G401.6 (cell line): ENCODE data around the gene HERC4.
"Not testable (repeated sequence)": the region's sequence is repeated elsewhere in the genome, so short reads cannot be mapped to it uniquely, and the experiment has no call there.

ENCODE experiments used
- FAIRE-seq: peaks from 2 replicates; lab custom pipeline; 2012; peaks lifted over from hg19 to GRCh38; lab: Jason Lieb, UNC

The HERC4 gene

DNA sequence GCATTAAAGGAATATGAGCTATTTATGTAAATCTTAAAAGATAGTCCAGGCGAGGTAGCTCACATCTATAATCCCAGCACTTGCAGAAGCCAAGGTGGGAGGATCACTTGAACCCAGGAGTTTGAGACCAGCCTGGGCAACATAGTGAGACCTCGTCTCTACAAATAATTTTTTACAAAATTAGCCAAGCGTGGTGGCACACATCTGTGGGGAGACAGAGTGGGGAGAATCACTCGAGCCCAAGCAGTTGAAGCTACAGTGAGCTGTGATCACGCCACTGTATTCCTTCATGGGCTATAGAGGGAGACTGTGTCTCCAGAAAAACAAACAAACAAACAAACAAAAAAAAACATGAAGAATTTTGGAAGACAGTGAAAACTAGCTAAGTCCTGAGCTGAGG, 28.4 kb downstream of the HERC4 start:
- FAIRE-seq: no peak

DNA sequence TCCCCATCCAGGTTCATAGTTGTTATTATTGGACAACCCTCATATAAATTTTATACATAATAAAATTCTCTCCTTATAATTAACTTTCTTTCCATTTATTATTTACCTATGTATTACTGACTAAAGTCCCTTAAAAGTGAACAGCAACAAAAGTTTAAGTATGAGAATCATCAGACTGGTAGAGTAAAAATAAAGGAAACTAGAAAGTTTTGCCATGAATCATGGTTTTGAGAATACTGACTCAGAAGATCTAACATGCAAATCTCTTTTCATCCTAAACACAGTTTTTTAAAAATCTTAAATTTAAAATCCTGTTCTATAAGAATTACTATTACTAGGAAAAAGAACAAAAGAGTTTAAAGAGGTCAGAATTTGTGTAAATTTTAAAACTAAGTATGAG, 32.1 kb downstream of the HERC4 start:
- FAIRE-seq: peak; percentile 8

DNA sequence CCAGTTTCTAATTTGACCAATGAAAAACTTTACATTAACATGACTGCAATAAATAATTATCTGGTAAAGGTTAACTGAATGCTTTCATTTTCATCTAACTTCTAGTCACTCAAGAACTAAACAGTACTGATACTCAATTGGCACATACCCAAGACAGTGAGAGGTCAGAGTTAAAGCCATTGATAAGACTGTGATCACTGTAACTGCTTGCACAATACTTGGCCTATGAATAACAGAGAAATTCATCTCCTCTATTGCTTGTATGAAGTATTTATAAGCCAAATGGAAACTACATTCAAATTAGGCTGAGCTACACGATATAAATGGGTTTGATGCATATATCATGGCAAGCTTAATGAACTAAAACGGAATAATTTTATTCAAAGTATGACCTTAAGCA, 43.0 kb downstream of the HERC4 start:
- no peak for FAIRE-seq

DNA sequence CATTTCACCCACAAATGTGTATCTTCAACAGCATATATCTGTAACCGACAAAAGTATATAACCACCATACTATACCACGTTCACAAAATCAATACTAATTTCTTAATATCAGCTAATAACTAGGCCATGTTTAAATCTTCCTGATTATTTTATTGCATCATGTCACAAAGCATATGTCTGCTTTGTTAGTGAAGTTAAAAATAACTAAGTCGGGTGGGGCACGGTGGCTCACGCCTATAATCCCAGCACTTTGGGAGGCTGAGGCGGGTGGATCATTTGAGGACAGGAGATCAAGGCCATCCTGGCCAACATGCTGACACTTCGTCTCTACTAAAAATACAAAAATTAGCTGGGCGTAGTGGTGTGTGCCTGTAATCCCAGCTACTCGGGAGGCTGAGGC, 47.7 kb downstream of the HERC4 start:
- FAIRE-seq: no peak

DNA sequence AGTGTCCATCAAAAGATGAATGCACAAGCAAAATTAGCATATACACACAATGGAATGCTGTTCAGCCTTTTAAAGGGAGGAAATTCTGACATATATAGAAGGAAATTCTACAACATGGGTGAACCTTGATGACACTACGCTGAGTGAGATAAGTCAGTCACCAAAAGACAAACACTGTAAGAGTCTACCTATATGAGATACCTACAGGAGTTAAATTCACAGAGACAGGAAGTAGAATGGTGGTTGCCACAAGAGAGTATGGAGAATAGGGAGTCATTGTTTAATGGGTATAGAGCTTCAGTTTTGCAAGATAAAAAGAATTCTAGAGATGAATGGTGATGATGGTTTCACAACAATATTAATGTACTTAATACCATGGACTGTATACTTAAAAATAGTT, 51.8 kb downstream of the HERC4 start:
- FAIRE-seq: no peak

DNA sequence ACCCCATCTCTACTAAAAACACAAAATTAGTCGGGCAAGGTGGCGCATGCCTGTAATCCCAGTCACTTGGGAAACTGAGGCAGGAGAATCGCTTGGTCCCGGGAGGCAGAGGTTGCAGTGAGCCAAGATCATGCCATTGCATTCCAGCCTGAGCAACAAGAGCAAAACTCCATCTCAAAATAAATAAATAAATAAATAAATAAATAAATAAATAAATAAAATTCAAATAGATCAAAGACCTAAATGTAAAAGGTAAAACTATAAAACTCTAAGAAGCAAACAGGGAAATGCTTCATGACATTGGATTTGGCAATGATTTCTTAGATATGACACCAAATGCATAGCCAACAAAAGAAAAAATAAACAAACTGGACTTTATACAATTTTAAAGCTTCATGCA, 52.8 kb downstream of the HERC4 start:
- not testable (repeated sequence) for FAIRE-seq

DNA sequence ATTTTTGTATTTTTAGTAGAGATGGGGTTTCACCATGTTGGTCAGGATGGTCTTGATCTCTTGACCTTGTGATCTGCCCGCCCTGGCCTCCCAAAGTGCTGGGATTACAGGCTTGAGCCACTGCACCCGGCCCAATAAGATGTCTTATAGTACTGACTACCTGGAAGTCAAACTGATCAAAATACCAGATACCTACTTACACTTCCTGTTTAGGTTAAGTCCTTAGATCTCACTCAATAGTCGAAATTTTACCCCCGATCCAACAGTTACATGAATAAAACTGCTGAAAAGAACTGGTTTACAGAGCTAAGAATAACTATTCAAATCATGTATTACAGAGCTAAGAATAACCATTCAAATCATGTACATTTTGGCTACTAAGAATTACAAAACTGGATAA, 58.6 kb downstream of the HERC4 start:
- FAIRE-seq: not testable (repeated sequence)

DNA sequence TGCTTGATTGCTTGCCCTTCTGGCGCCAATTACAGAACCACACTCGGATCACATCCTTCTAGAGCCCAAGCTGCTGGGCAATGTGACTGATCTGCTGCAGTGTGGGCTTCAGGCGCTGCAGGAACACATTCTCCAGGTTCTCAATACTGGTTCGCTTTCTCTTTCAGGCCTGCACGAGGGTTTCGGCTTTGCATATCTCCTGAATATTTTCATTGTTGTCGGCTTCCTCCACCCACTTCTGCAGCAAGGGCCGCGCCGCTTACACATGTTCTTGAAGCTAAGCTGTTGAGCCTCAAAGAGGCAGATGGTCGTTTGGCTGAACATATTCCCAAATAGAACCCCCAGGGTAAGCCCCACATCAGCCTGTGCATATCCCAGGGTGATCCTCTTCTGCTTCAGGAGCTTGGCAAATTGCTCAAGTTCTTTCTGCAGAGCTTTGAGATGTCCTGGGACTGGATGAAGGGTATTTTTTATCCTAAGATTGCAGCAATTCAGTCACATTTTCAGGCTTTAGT, 64.6 kb downstream of the HERC4 start:
- no peak for FAIRE-seq

DNA sequence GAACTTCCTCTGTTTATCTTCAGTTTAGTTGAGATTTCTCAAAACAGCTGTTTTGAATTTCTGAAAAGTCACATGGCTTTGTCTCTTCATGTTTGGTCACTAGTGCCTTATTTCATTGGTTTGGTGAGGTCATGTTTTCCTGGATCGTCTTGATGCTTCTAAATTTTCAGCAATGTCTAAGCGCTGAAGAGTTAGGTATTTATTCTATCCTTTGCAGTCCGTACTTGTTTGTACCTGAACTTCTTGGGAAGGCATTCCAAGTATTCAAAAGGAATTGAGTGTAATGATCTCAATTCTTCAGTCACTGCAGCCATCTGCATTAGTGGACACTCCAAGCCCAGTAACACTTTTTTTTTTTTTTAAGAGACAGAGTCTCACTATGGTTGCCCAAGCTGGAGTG, 67.7 kb downstream of the HERC4 start:
- FAIRE-seq: no peak

DNA sequence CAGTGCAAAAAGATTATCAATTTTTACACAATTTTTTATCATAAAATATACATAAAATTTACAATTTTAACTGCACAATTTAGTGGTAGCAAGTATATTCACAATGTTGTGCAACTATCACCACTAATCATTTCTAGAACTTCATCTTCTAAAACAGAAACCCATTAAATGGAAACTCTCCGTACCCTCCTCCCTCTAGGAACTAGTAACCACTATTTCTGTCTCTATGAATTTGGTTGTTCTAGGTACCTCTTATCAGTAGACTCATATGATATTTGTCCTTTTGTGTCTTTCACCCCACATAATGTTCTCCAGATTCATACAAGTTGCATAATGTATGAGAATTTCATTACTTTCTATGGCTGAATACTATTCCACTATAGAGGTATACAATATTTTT, 73.5 kb downstream of the HERC4 start:
- FAIRE-seq: no peak

DNA sequence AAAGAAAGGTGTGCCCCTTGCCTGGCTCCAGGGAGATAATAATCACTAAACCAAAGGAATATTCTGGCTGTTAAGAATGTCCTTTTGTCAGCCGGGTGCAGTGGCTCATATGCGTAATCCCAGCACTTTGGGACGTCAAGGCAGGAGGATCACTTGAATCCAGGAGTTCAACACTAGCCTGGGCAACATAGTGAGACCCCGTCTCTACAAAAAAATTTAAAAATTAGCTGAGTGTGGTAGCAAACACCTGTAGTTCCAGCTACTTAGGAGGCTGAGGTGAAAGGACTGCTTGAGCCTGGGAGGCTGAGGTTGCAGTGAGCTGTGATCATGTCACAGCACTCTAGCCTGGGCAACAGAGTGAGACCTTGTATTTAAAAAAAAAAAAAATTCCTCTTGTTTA, 74.1 kb downstream of the HERC4 start:
- FAIRE-seq: no peak

DNA sequence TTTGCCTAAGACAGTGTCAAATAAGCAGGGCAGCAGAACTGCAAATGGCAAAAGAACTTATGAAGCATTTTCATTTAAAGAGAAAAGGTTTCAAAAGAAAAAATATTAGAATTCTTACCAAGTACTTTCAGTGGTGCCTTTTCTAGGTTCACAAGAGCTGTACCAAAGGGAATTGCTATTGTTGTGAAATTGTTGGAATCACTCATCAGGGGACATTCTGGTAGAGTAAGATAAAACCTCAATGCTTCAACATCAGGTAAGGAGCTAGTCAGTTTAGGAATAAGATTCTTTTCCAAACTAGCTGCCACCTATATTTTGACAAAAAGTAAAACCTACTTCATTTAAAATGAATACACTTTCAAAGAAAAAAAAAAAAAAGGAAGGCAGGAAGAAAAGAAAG, 85.0 kb downstream of the HERC4 start:
- no peak for FAIRE-seq

DNA sequence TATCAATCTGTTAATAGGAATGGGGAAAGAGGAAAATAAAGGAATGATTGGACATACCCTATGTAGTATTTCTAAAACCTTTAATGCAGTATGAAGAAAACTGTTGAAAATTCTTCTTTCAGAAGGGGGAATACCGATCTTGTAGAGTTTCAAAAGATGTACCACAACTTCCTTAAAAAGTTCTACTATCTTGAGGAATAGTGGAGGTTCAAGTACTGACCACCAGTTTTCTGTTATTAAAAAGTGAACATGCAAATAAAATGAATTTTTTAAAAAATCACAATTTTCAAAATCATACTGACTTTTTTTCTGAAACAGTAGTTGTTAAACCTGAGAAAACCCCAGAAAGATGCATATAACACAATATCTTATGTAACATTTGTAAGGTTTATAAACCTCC, 86.5 kb downstream of the HERC4 start:
- FAIRE-seq: no peak

DNA sequence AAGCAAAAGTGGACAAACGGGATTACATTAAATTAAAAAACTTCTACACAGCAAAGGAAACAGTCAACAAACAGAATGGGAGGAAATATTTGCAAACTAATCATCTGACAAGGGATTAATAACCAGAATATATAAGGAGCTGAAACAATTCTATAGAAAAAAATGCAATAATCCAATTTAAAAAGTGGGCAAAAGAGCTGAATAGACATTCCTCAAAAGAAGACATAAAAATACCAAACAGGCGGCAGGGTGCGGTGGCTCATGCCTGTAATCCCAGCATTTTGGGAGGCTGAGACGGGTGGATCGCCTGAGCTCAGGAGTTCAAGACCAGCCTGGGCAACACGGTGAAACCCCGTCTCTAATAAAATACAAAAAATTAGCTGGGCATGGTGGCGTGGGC, 92.5 kb downstream of the HERC4 start:
- FAIRE-seq: not testable (repeated sequence)

DNA sequence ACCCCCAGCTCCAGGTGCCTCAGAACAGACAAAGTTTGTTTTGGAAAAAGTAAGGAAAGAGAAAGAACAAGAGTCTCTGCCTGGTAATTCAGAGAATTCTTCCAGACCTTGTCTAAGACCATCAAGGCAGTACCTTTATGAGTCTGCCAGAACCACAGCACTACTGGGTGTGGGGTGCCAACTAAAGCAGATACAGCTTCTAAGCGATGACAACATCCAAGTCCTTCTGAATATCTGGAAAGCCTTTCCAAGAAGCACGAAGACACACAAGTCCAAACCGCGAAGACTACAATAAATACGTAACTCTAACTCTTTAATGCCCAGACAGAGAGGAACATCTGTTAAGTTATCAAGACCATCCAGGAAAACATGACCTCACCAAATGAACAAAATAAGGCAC, 96.3 kb downstream of the HERC4 start:
- FAIRE-seq: no peak

DNA sequence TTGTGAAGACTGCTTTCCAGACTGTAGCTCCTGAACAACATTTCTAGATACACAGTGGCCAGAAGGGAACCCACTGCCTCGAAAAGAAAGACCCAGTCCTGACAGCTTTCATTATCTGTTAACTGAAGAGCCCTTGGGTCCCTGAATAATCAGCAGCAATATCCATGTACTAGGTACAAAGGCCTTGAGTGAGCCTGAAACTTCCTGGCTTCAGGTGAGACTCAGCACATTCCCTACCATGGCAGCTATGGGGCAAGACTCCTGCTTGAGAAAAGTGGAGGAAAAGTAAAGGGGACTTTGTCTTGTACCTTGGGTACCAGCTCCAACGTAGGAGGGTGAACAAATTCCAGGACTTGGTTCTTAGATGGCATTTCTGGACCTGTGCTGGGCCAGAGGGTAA, 97.8 kb downstream of the HERC4 start:
- no peak for FAIRE-seq

DNA sequence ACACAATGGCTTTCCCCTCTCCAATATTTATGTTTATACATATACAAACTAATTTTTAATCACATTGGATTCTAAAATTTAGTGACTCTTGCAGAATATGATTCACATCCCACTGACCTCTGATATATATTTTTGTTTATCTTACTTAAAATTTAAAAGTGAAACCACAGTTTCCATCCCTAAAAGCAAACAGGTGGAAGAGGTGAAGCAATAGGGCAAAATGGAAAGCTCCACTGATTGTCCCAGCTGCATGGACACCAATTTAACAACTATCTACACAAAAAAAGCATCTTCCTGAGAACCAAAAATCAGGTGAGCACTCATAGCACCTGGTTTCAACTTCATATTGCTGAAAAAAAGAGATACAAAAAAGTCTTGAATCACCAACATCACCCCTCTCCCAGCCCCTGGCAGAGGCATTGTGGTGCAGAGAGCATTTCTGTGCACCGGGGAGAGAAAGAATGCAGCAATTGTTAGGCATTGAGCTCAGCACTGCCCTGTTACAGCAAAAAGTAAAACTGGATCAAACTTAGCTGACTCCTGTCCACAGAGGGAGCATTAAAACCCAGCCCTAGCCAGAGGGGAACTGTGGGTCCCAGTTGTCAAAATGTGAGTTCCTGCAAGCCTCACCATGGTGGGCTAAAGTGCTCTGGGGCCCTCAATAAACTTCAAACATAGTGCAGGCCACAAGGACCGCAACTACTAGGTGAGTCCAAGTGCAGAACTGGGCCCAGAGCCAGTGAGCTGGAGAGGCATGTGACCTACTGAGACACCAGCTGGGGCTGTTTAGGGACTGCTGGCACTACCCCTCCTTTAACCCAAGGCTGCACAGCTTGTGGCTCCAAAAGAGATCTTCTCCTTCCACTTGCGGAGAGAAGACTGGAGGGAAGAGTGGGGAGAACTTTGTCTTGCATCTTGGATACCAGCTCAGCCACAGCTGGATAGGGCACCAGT, 98.5 kb downstream of the HERC4 start:
- FAIRE-seq: no peak

DNA sequence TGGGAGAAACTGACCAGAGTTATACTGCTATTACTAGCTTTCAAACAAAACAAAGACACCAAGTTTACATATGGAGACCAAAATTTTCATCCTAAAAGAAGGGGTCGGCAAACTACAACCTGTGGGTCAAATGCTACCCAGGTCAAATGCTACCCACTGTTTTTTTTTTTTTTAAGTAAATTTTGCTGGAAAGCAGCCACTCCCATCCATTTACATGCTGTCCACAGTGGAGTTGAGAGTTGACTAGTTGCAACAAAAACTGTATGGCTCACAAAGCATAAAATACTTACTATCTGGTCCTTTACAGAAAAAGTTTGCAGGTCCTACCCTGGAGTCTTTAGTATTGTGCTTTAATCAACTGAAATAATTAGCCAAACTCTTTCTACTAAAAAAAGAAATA, 99.2 kb downstream of the HERC4 start:
- FAIRE-seq: no peak

DNA sequence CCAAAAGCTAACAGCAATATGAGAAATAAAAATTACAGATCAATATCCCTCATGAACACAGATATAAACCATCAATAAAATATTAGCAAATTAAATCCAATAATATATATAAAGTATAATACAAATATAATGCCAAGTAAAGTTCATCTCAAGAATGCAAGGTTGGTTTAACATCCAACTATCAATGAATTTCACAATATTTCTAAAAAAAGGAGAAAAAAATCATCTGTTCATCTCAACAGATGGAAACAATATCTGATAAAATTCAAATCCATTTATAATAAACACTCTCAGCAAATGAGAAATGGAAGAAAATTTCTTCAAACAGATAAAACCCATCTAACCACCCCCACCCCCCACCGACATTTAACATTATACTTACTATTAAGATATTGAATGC, 103.8 kb downstream of the HERC4 start:
- FAIRE-seq: peak; percentile 70

DNA sequence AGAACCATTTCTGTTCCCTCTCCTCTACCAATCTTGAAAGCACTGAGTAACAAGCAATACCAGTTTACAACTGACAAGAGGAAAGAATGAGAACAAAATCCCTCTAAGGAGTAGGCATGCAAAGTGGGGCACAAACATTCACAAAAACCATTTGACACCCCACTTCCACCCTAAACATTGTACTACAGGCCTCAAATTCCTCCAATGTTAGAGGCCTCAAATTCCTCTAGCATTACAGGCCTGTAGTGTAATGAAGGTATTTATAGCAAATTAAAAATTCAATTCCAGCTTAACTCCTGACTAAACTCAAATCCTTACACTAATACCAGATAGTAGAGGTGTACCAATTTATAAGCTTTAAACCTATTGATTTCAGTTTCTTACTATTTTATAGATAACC, 105.2 kb downstream of the HERC4 start:
- no peak for FAIRE-seq

DNA sequence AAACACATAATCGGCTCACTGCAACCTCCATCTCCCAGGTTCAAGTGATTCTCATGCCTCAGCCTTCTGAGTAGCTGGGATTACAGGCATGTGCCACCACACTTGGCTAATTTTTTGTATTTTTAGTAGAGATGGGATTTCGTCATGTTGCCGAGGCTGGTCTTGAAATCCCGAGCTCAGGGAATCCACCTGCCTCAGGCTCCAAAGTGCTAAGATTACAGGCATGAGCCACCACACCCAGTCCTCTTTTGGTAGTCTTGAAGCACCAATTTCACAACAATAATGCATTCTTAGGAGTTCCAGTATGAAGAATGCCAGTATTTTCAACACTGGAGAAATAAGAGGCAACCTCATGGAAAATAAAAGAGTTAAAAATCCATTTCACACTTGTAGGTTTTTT, 109.0 kb downstream of the HERC4 start:
- FAIRE-seq: not testable (repeated sequence)

DNA sequence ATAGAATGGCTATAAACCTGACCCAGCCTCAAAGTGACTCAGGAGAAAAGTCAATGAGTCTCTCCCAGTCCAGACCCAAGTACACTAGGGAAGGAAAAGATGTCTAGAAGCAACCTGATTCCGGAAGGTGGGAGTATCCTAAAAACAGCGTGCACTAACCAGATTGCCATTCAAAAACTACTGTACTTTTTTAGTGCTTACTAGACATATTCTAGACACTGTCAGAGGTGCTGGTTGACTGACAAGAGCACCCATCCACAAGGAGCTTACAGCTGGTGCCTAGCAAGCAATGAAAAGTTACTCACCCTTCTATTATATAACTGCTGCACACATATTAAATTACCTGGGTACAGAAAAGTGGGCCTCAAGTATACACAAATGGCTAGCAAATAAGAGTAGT, 109.6 kb downstream of the HERC4 start:
- FAIRE-seq: no peak

DNA sequence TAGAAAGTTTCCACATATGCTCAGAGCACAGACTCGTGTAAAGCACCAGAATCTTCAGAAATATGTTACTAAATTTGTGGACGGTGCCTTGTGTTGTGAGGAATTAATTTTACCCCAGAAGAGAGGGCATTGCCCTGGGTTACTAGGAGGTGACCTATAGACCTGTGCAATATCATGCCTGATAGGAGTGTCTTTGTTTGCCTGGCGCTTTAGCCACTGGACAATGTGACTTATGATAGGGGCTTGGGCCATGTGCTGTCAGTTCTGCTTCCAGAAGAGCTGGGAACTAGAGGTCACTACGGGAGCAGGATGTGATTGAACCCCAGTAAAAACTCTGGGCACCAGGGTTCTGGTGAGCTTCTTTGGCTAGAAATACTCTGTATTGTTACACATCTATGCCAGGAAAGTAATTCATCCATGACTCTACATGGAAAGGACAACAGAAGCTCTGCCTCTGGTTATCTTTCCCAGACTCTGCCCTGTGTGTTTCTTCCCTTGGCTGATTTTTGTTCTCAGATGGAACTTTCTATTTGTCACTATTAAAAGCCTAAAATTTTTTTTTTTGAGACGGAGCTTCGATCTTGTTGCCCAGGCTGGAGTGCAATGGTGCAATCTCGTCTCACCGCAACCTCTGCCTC, 115.1 kb downstream of the HERC4 start:
- FAIRE-seq: no peak

DNA sequence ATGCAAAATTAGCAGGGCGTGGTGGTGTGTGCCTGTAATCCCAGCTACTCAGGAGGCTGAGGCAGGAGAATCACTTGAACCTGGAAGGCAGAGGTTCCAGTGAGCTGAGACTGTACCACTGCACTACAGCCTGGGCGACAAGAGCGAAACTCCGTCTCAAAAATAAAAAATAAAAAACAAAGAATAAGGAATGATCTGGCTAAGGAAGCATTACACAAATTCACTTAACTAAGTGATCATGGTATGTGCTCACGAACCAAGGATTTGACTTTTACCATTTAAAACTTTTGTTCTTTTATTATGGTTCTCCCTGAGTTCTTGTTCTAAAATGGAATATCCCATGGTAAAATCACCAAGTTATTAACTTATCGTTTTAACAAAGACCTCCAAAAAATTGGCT, 119.5 kb downstream of the HERC4 start:
- no peak for FAIRE-seq
